Effector memory CD8-positive, alpha-beta T cell (primary cell): ENCODE data around the gene MTHFD2.

Experiments used
- ATAC-seq: fragments of 150-1000 bp; cut with Tn5 transposase; replicated peaks from 2 replicates; pipeline ENCODE4 v1.10.0; 2021; ENCODE audit warnings: mild to moderate bottlenecking, moderate library complexity
- DNase-seq, 3 experiments: peaks; one replicate each; pipeline ENCODE4 v3.0.0; 2021
- H3K27ac Mint-ChIP-seq, 2 donors: one replicate each; pipeline ENCODE4 v1.8.0; 2022; ENCODE audit warnings: mild to moderate bottlenecking in 2 of 2, mixed read lengths in 2 of 2, moderate library complexity in 2 of 2
- H3K27me3 Mint-ChIP-seq, 2 donors: one replicate each; pipeline ENCODE4 v1.8.0; 2022; ENCODE audit warnings: mixed read lengths in 2 of 2
- H3K36me3 Mint-ChIP-seq: one replicate; pipeline ENCODE4 v1.8.0; 2022; ENCODE audit warnings: mild to moderate bottlenecking, moderate library complexity, mixed read lengths; ENCODE audit not compliant: insufficient read depth
- H3K4me1 Mint-ChIP-seq, 2 donors: one replicate each; pipeline ENCODE4 v1.8.0; 2022; ENCODE audit warnings: low read depth in 2 of 2, mixed read lengths in 2 of 2
- H3K4me3 Mint-ChIP-seq, 2 donors: one replicate each; pipeline ENCODE4 v1.8.0; 2022; ENCODE audit warnings: mild to moderate bottlenecking in 2 of 2, mixed read lengths in 2 of 2, moderate library complexity in 2 of 2
- H3K9me3 Mint-ChIP-seq, 2 donors: one replicate each; pipeline ENCODE4 v1.8.0; 2022; ENCODE audit warnings: mixed read lengths in 2 of 2

Gene MTHFD2

DNA sequence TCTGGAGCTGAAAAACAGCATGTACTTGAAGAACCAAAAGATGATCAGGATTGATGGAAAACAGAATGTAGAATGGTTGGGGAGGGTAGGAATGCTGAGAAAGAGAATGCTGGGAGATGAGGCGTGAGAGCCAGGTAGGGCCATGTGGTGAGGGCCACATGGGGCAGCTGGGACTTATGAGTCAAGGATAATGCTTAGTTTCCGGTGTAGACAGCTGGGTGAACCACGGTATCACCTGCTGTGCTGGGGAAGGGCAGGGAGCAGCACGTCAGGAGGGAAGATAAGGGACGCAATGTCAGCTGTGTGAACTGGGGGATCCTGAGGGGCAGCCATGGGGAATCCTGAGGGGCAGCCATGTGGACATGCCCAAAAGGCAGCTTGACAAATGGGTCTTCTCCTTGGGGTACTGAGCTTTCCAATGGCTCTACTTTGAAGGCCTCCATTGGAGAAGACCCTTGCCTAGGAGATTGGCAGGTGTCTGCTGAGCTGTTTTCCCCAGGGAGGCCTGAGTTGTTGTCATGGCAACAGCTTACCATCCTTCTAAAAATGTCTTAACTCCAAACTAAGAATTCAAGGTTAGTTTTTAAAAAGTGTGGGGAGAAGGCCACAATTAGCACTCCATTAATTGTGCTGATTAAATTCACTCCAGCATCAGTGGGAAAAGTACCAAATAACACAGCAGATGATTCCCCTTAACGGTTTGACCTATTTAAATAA lies 51.1 kb downstream of the MTHFD2 start:
- no peak overlapping the region for H3K4me3 Mint-ChIP-seq
- ATAC-seq (no peak), DNase-seq (no peak)
- no peak overlapping the region for H3K27ac Mint-ChIP-seq
- H3K4me1 Mint-ChIP-seq: no peaks in the 10 kb centered on the region
- no peaks in the 10 kb centered on the region for H3K9me3 Mint-ChIP-seq
- no peaks in the 10 kb centered on the region for H3K27me3 Mint-ChIP-seq
- H3K36me3 Mint-ChIP-seq: peaks cover 5% of the 10 kb centered on the region

- no peaks in the 10 kb centered on the region for H3K9me3 Mint-ChIP-seq
- peaks cover 9% of the 10 kb centered on the region for H3K36me3 Mint-ChIP-seq
- H3K27me3 Mint-ChIP-seq: no peaks in the 10 kb centered on the region
- no peak overlapping the region for H3K4me3 Mint-ChIP-seq
- DNase-seq (peak; percentile 35 to 50 (median 46)), ATAC-seq (peak; percentile 67)
- H3K27ac Mint-ChIP-seq: no peak overlapping the region
- no peaks in the 10 kb centered on the region for H3K4me1 Mint-ChIP-seq
Measured at GRCh38 chr2:74250189-74250631, 51.8 kb downstream of the MTHFD2 start.

- ATAC-seq: no peak
- Mint-ChIP-seq H3K4me3 (no peak overlapping the region), H3K9me3 (no peaks in the 10 kb centered on the region), H3K36me3 (peaks cover 3% of the 10 kb centered on the region), H3K4me1 (no peaks in the 10 kb centered on the region), H3K27ac (no peak overlapping the region), H3K27me3 (no peaks in the 10 kb centered on the region)
- DNase-seq: no peak
Measured at GRCh38 chr2:74252036-74252435, 53.6 kb downstream of the MTHFD2 start.

DNA sequence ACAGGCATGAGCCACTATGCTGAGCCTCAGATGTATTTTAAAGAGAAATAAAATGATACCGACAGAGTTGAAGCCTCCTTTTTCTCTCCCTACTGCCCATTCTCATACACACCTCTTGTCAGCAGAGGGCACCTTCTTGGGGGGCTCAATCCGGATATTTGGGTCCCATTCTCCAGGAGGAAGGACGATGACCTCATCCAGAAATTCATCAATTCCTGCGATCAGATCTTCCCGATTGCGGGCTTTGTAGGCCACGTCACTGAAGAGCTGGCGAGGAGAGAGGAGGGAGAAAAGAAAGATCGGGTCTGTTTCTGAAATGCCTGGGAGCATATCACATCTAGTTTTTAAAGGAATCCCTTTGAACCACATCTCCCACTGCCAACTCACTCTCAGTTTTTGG lies 54.4 kb downstream of the MTHFD2 start:
- no peak for ATAC-seq
- peaks cover 3% of the 10 kb centered on the region for H3K36me3 Mint-ChIP-seq
- no peak overlapping the region for H3K4me3 Mint-ChIP-seq
- DNase-seq: no peak
- no peak overlapping the region for H3K27ac Mint-ChIP-seq
- no peaks in the 10 kb centered on the region for H3K4me1 Mint-ChIP-seq
- no peaks in the 10 kb centered on the region for H3K9me3 Mint-ChIP-seq
- no peaks in the 10 kb centered on the region for H3K27me3 Mint-ChIP-seq

DNA sequence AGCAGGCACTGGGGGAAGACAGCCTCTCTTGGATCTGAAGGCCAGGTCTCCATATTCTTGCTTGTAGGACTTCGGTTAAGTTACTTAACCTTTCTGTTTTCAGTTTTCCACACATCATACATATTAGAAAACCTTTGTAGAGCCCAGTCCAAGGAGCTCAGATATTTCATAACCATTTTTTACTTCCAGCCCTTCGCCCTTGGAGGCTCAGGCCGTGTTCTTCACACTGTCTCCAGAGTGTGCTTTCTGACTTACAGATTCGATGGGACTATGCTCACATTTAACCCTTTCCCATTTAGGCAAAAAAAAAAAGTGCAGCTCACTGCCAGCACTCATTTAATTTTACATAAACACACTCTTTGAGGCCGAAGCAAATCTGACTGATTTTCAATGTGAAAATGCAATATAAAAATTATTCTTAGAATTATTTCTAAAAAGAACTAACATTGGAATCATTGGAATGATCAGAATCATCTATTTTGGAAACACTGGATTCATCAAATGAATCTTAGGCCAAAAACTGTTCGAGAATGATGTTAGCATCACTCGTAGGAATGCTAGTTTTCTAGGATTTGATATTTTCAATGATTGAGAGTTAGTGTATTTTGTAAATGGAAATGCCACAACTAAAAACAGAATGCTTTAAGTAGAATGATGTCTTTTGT lies 55.0 kb downstream of the MTHFD2 start:
- Mint-ChIP-seq H3K4me1 (no peaks in the 10 kb centered on the region), H3K4me3 (no peak overlapping the region), H3K27ac (no peak overlapping the region), H3K27me3 (no peaks in the 10 kb centered on the region), H3K9me3 (no peaks in the 10 kb centered on the region), H3K36me3 (peaks cover 3% of the 10 kb centered on the region)
- no peak for DNase-seq
- no peak for ATAC-seq

- Mint-ChIP-seq H3K9me3 (no peaks in the 10 kb centered on the region), H3K36me3 (peaks cover 3% of the 10 kb centered on the region), H3K27ac (peak overlapping the region in 1 of 2 donors; percentile 77), H3K4me3 (no peak overlapping the region), H3K27me3 (no peaks in the 10 kb centered on the region), H3K4me1 (no peaks in the 10 kb centered on the region)
- DNase-seq (no peak), ATAC-seq (no peak)
Measured at GRCh38 chr2:74253971-74254310, 55.5 kb downstream of the MTHFD2 start.

- no peaks in the 10 kb centered on the region for H3K27me3 Mint-ChIP-seq
- H3K4me3 Mint-ChIP-seq: no peak overlapping the region
- no peaks in the 10 kb centered on the region for H3K4me1 Mint-ChIP-seq
- ATAC-seq (no peak), DNase-seq (no peak)
- H3K36me3 Mint-ChIP-seq: peaks cover 3% of the 10 kb centered on the region
- H3K9me3 Mint-ChIP-seq: no peaks in the 10 kb centered on the region
- no peak overlapping the region for H3K27ac Mint-ChIP-seq
Measured at GRCh38 chr2:74255660-74256213, 57.3 kb downstream of the MTHFD2 start.

- no peaks in the 10 kb centered on the region for H3K27me3 Mint-ChIP-seq
- H3K36me3 Mint-ChIP-seq: peaks cover 12% of the 10 kb centered on the region
- ATAC-seq: no peak
- no peak for DNase-seq
- no peak overlapping the region for H3K27ac Mint-ChIP-seq
- H3K4me3 Mint-ChIP-seq: no peak overlapping the region
- no peaks in the 10 kb centered on the region for H3K9me3 Mint-ChIP-seq
- no peaks in the 10 kb centered on the region for H3K4me1 Mint-ChIP-seq
Measured at GRCh38 chr2:74259191-74259590, 60.8 kb downstream of the MTHFD2 start.

DNA sequence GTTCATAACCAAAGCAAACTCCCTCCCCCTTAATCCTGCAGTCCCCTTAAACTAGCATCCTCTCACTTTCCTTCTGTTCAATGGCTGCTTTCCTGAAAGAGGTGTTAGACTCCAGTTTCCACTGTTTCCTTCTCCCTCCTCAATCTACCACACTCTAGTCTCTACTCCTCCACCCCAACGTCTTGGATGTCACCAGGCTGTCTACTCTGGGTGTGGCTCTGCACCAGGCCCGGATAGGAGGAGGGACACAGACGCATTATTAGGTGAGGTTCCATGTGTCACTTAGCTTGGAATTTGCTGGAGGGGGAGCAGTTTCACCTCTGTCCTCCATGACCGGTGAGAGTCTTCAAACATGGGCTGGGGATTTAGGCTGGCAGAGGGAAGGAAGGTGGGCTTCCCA lies 61.3 kb downstream of the MTHFD2 start:
- peaks cover 12% of the 10 kb centered on the region for H3K36me3 Mint-ChIP-seq
- H3K4me1 Mint-ChIP-seq: no peaks in the 10 kb centered on the region
- H3K4me3 Mint-ChIP-seq: no peak overlapping the region
- H3K27me3 Mint-ChIP-seq: no peaks in the 10 kb centered on the region
- no peak overlapping the region for H3K27ac Mint-ChIP-seq
- DNase-seq (no peak), ATAC-seq (no peak)
- no peaks in the 10 kb centered on the region for H3K9me3 Mint-ChIP-seq

DNA sequence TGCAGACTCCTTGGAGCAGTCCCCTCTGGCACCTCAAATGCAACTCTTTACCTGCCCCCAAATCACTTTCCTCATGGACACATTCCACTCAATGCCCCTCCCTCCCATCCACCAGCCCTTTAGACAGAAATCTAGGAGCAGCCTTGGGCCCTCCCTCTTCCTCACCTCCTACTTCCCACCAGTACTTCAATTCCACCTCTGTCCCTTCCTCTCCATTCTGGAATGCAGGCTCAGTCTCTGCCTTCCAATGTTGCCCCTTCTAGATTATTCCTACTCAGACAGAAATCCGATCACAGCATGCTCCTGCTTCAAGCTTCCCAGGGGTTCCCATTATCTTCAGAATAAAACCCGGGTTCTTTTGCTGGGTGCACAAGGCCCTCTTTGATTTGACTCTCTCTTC lies 62.1 kb downstream of the MTHFD2 start:
- ATAC-seq (no peak), DNase-seq (no peak)
- Mint-ChIP-seq H3K27ac (no peak overlapping the region), H3K4me1 (no peaks in the 10 kb centered on the region), H3K36me3 (peaks cover 9% of the 10 kb centered on the region), H3K4me3 (no peak overlapping the region), H3K27me3 (no peaks in the 10 kb centered on the region), H3K9me3 (no peaks in the 10 kb centered on the region)

- Mint-ChIP-seq H3K4me1 (peaks cover 0 to 2% of the 10 kb centered on the region in 2 donors), H3K36me3 (peaks cover 9% of the 10 kb centered on the region), H3K27me3 (no peaks in the 10 kb centered on the region), H3K9me3 (no peaks in the 10 kb centered on the region), H3K27ac (peak overlapping the region in 1 of 2 donors; percentile 64), H3K4me3 (no peak overlapping the region)
- DNase-seq (no peak), ATAC-seq (no peak)
Measured at GRCh38 chr2:74261204-74261864, 62.9 kb downstream of the MTHFD2 start.

DNA sequence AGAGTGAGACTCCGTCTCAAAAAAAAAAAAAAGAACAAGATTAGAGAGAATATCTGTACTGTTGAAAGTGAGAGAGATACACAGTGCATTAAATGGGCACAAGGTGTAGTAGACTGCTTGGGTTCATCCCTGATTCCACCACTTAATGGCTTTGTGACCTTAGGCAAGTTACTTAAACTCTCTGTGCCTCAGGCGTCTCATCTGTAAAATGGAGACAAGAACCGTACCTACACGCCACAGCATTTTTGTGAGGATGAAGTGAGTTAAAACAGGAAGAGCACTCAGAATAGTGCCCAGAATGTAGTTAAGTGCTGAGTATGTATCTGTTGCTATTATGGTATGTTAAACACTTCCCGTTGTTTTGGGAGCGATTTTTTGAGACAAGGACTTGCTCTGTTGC lies 64.3 kb downstream of the MTHFD2 start:
- H3K27me3 Mint-ChIP-seq: no peaks in the 10 kb centered on the region
- H3K4me3 Mint-ChIP-seq: no peak overlapping the region
- no peak for ATAC-seq
- H3K36me3 Mint-ChIP-seq: peaks cover 9% of the 10 kb centered on the region
- no peak overlapping the region for H3K27ac Mint-ChIP-seq
- H3K9me3 Mint-ChIP-seq: no peaks in the 10 kb centered on the region
- no peak for DNase-seq
- H3K4me1 Mint-ChIP-seq: peaks cover 5 to 7% of the 10 kb centered on the region in 2 donors

GRCh38 chr2:74264281-74264680 lies 65.9 kb downstream of the MTHFD2 start:
- DNase-seq (no peak), ATAC-seq (no peak)
- H3K4me1 Mint-ChIP-seq: peaks cover 5 to 7% of the 10 kb centered on the region in 2 donors
- H3K36me3 Mint-ChIP-seq: peaks cover 9% of the 10 kb centered on the region
- no peaks in the 10 kb centered on the region for H3K27me3 Mint-ChIP-seq
- no peak overlapping the region for H3K27ac Mint-ChIP-seq
- no peak overlapping the region for H3K4me3 Mint-ChIP-seq
- no peaks in the 10 kb centered on the region for H3K9me3 Mint-ChIP-seq

DNA sequence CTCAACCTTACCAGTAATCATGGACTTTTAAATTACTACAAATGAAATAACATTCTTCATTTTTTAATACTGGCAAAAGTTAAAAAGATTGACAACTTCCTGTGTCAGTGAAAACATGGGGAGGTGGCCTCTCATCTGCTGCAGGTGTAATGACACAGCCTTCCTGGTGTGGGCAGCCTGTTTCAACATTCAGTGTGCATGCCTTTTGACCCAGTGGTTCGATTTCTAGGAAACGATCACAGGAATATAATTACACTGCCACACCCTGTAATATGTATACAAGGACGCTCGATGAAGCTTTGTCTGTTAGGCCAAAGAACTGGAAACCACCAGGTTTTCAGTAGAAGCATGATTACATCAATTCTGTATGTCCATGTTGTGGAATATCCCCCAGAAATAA lies 68.7 kb downstream of the MTHFD2 start:
- no peaks in the 10 kb centered on the region for H3K9me3 Mint-ChIP-seq
- ATAC-seq (peak; percentile 94), DNase-seq (peak; percentile 28 to 39 (median 30))
- peak overlapping the region; percentile 38 to 49 for H3K4me3 Mint-ChIP-seq
- no peaks in the 10 kb centered on the region for H3K27me3 Mint-ChIP-seq
- H3K4me1 Mint-ChIP-seq: peaks cover 5 to 7% of the 10 kb centered on the region in 2 donors
- peaks cover 5% of the 10 kb centered on the region for H3K36me3 Mint-ChIP-seq
- peak overlapping the region in 1 of 2 donors; percentile 25 for H3K27ac Mint-ChIP-seq
